Measurements from ENCODE around the gene HP1BP3. TPM values are rescaled to one million over a fixed set of nuclear protein-coding genes. Genes with fewer than 3 reads are reported as not detected.
A peak's percentile ranks its signal among the peaks of the same experiment; 100 is the strongest.

The HP1BP3 gene
- total RNA-seq, 2 donors from 2014 or later = 207 to 223 TPM

DNA sequence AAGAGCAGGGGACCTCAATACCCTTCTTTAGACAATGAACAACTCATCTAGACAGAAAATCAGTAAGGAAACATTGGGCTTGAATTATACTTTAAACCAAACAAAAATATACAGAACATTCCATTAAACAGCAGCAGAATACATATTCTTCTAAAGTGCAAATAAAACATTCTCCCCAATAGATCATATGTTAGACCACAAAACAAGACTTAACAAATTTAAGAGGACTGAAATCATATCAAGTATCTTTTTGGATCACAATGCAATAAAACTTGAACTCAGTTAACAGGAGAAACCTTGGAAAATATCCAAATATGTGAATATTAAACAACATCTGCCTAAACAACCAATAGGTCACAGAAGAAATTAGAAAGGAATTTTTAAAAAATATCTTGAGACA, 47.7 kb upstream of the HP1BP3 start:
- Mint-ChIP-seq H3K27me3 (ENCODE audit: insufficient read depth) (no peaks in the 10 kb centered on the region), H3K27ac (no peak overlapping the region), H3K4me1 (peaks cover 2% of the 10 kb centered on the region), H3K36me3 (ENCODE audit: low read depth) (peaks cover 39% of the 10 kb centered on the region), H3K4me3 (no peak overlapping the region), H3K9me3 (peaks cover 5% of the 10 kb centered on the region)
- H3K9me3 ChIP-seq (ENCODE audit: control insufficient read depth, low read length) = peaks cover 26% of the 10 kb centered on the region
- H3K4me3 ChIP-seq (ENCODE audit: low read length) = peak overlapping the region; percentile 37
- no peak overlapping the region for H3K27ac ChIP-seq (ENCODE audit: low read depth, low read length)
- no peaks in the 10 kb centered on the region for H3K27me3 ChIP-seq (ENCODE audit: control insufficient read depth, insufficient read depth, low read length, poor library complexity, severe bottlenecking)
- no peak for DNase-seq
- TF ChIP-seq, protein P1, sequence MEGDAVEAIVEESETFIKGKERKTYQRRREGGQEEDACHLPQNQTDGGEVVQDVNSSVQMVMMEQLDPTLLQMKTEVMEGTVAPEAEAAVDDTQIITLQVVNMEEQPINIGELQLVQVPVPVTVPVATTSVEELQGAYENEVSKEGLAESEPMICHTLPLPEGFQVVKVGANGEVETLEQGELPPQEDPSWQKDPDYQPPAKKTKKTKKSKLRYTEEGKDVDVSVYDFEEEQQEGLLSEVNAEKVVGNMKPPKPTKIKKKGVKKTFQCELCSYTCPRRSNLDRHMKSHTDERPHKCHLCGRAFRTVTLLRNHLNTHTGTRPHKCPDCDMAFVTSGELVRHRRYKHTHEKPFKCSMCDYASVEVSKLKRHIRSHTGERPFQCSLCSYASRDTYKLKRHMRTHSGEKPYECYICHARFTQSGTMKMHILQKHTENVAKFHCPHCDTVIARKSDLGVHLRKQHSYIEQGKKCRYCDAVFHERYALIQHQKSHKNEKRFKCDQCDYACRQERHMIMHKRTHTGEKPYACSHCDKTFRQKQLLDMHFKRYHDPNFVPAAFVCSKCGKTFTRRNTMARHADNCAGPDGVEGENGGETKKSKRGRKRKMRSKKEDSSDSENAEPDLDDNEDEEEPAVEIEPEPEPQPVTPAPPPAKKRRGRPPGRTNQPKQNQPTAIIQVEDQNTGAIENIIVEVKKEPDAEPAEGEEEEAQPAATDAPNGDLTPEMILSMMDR (conservative IDR thresholded peaks at IDR 0.05) = no peak
- no peaks in the 10 kb centered on the region for H3K4me1 ChIP-seq (ENCODE audit: control insufficient read depth, insufficient read depth, low read length)
- H3K36me3 ChIP-seq (ENCODE audit: control insufficient read depth, insufficient read depth, low read length) = peaks cover 45% of the 10 kb centered on the region
- H3K9ac ChIP-seq (ENCODE audit: extremely low read depth, low read length, poor library complexity, severe bottlenecking) = no peak overlapping the region

DNA sequence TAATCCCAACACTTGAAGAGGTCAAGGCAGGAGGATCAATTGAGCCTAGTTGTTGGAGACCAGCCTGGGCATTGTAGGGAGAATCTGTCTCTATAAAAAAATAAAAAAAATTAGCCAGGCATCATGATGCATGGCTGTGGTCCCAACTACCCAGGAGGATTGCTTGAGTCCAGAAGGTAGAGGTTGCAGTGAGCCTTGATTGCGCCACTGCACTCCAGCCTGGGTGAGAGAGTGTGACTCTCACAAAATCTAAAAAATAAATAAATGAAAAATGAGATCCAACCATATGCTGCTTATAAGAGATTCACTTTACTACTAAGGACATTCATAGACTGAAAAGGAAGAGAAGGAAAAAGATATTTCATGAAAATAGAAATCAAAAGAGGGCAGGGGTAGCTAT, 47.1 kb upstream of the HP1BP3 start:
- Histone ChIP-seq H3K36me3 (ENCODE audit: control insufficient read depth, insufficient read depth, low read length) (peaks cover 47% of the 10 kb centered on the region), H3K4me1 (ENCODE audit: control insufficient read depth, insufficient read depth, low read length) (no peaks in the 10 kb centered on the region), H3K9me3 (ENCODE audit: control insufficient read depth, low read length) (peaks cover 26% of the 10 kb centered on the region), H3K9ac (ENCODE audit: extremely low read depth, low read length, poor library complexity, severe bottlenecking) (no peak overlapping the region), H3K4me3 (ENCODE audit: low read length) (peak overlapping the region; percentile 37), H3K27ac (ENCODE audit: low read depth, low read length) (no peak overlapping the region), H3K27me3 (ENCODE audit: control insufficient read depth, insufficient read depth, low read length, poor library complexity, severe bottlenecking) (no peaks in the 10 kb centered on the region)
- H3K4me3 Mint-ChIP-seq = no peak overlapping the region
- no peak overlapping the region for H3K27ac Mint-ChIP-seq
- peaks cover 40% of the 10 kb centered on the region for H3K36me3 Mint-ChIP-seq (ENCODE audit: low read depth)
- 90% methylated on average over 1 of the region's 1 CpG; no CpG with 5 or more reads in 1 of the 2 experiments for WGBS, 2 experiments (ENCODE audit: insufficient coverage in 1 of 2, insufficient read length in 1 of 2)
- no peaks in the 10 kb centered on the region for H3K27me3 Mint-ChIP-seq (ENCODE audit: insufficient read depth)
- peaks cover 5% of the 10 kb centered on the region for H3K9me3 Mint-ChIP-seq
- TF ChIP-seq, protein P1 (conservative IDR thresholded peaks at IDR 0.05) = no peak
- H3K4me1 Mint-ChIP-seq = peaks cover 2% of the 10 kb centered on the region
- no peak for DNase-seq

DNA sequence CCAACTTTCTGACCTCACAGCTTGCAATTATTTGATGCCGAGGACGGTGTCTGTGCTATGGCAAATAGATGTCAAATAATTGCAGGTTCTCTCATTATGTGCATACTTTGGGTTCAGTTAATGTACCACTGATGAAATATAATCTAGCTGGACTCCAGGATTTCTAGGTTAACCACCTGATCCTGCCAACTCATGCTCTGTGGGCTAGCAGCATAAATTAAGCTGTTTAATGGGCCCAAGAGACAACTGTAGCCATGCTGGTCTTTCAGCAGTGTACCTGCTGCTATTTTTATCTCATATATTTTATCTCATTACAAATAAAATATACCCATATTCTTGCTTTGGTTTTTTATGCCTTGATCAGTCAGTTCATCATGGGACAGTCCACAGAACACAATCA, 43.3 kb upstream of the HP1BP3 start:
- H3K9me3 Mint-ChIP-seq = peaks cover 5% of the 10 kb centered on the region
- no peak overlapping the region for H3K27ac ChIP-seq (ENCODE audit: low read depth, low read length)

More for the DNA sequence above, 43.3 kb upstream of the HP1BP3 start:
- 90% methylated on average over 2 of the region's 2 CpGs; no CpG with 5 or more reads in 1 of the 2 experiments for WGBS, 2 experiments (ENCODE audit: insufficient coverage in 1 of 2, insufficient read length in 1 of 2)
- peaks cover 22% of the 10 kb centered on the region for H3K4me1 Mint-ChIP-seq
- Histone ChIP-seq H3K4me3 (ENCODE audit: low read length) (no peak overlapping the region), H3K9ac (ENCODE audit: extremely low read depth, low read length, poor library complexity, severe bottlenecking) (no peak overlapping the region), H3K9me3 (ENCODE audit: control insufficient read depth, low read length) (peaks cover 16% of the 10 kb centered on the region), H3K4me1 (ENCODE audit: control insufficient read depth, insufficient read depth, low read length) (peaks cover 8% of the 10 kb centered on the region), H3K27me3 (ENCODE audit: control insufficient read depth, insufficient read depth, low read length, poor library complexity, severe bottlenecking) (no peaks in the 10 kb centered on the region), H3K36me3 (ENCODE audit: control insufficient read depth, insufficient read depth, low read length) (peaks cover 40% of the 10 kb centered on the region)
- H3K36me3 Mint-ChIP-seq (ENCODE audit: low read depth) = peaks cover 50% of the 10 kb centered on the region
- no peaks in the 10 kb centered on the region for H3K27me3 Mint-ChIP-seq (ENCODE audit: insufficient read depth)
- DNase-seq = no peak
- no peak overlapping the region for H3K27ac Mint-ChIP-seq
- H3K4me3 Mint-ChIP-seq = no peak overlapping the region
- TF ChIP-seq, protein P1 (conservative IDR thresholded peaks at IDR 0.05) = no peak

All from endodermal cell (in vitro differentiated cells).